GM13977 (cell line): ENCODE data around the gene ROBO2.

Source experiments
- DNase-seq: peaks from one replicate; pipeline ENCODE4 v3.0.0; 2012; ENCODE audit warnings: low spot score
- CTCF ChIP-seq: IDR thresholded peaks from 2 replicates; pipeline ENCODE4 v1.5.1; 2012; ENCODE audit warnings: mild to moderate bottlenecking, control low read depth; ENCODE audit not compliant: insufficient read depth; ENCODE audit errors: extremely low read depth, missing control alignments
- in situ Hi-C: fragments of 300-500 bp; cut with MboI; formaldehyde crosslinking; loops from one replicate; pipeline ENCODE4 v1.12.0; 2022; ENCODE audit warnings: low sequenced_read_pairs, low pct_unique_long_range_greater_than_20kb, mixed read lengths, inconsistent platforms; ENCODE audit not compliant: unreplicated experiment

The ROBO2 gene

DNA sequence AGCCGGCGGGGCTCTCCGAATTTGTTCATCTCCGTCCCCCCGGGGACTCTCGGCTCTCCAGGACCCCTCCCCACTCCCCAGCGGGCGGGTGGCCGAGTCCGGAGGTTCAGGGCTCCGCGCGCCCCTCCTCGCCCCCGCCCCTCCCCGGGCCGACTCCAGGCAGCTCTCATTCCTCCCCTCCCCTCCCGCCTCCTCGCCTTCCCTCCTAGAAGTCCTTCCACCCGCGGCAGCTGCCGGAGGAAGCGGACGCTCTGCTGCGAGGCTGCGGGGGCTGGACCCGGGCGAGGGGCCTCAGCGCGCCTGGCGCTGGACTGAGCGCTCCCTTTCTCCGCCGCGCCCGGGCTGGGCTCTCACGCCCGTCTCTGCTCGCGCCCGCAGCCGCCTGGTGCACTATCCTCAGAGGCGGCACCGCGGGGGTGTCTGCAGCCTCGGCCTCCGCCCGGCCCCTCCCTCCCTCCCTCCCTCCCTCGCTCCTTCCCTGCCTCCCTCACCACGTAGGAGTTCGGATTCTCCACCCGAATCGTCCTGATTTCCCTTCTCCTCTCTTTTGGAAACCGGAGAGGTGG, at the start of gene ROBO2:
TSS of gene ROBO2 (plus strand) at position 494 of the 566 bp plus-strand sequence. CDS start 687 bp downstream, outside the sequence.
- in situ Hi-C loops = no loop called here
- DNase-seq = no peak
- no peak for TF ChIP-seq CTCF

DNA sequence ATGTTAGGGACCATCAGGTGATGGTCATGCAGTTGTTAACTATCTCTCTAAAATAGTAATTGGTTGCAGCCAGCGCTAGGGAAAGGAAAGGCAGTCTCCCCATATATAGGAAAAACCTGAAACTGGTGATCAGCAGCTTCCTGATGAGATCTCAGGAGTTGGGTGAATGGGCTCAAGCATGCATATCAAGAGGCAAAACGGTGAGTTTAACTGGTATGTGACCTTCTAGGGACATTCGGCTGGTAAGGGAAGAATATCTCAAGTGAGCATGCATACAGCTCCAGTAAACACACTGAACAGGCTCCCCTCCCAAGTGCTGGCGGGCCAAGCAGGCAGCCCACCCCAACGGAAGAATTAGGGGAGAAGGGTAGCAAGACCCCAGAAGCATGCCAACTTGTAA, 49.3 kb upstream of the ROBO2 start:
- no peak for TF ChIP-seq CTCF
- DNase-seq = no peak
- in situ Hi-C loops = no loop called here

DNA sequence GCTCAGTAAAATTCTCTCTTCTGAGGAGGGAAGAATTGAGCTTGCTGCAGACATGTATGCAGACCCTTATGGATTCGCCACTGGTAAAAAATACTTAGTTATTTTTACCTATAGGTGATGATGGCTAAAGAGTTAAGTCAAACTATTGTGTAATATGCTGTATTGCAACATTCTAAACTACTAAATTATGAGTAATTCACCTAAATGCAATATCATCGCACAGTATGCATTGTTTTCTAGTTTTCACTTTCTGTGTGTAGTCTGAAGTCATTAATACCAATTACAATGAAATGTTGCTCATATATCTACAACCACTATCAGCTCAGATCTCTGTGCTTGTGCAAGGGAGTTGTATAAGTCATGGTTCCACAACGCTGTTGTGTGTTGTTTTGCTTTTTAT, 48.7 kb upstream of the ROBO2 start:
- TF ChIP-seq CTCF = no peak
- in situ Hi-C loops = no loop called here
- no peak for DNase-seq

GRCh38 chr3:76997733-76998132, 42.2 kb upstream of the ROBO2 start:
- in situ Hi-C loops = no loop called here
- no peak for DNase-seq
- no peak for TF ChIP-seq CTCF

DNA sequence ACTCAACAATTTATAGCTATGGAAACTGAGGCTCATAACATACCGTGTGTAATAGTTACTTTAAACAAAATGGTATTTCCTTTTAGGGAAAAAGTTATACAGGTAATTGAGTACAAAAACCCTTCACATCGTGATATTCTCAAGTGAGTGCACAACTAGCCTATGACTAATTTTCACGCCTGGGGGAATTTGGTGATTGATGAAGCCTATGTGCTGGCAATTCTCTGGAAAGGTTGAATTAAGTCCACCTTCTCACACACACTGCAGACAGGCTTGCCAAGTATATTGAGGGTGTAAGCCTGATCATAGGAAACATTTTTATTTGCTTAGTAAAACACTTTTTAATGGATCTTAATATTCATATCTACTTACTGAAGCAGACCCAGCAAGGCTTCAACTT, 41.3 kb upstream of the ROBO2 start:
- in situ Hi-C loops = no loop called here
- DNase-seq = no peak
- no peak for TF ChIP-seq CTCF

GRCh38 chr3:77001062-77001701, 38.7 kb upstream of the ROBO2 start:
- DNase-seq = no peak
- TF ChIP-seq CTCF = no peak
- in situ Hi-C loops = no loop called here
